Astrocyte (in vitro differentiated cells and primary cell): ENCODE measurements around the gene ARL5A. TPM values are rescaled to one million over a fixed set of nuclear protein-coding genes. Genes with fewer than 3 reads are reported as not detected.

Experiments
- DNase-seq: peaks from one replicate; pipeline ENCODE4 v3.0.0-alpha.2; 2010; ENCODE audit warnings: low read depth
- FAIRE-seq: peaks from 2 replicates; lab custom pipeline; 2011; peaks lifted over from hg19 to GRCh38; lab: Jason Lieb, UNC
- H2AFZ ChIP-seq: 2 replicates; pipeline ENCODE4 v1.6.0; 2012; ENCODE audit warnings: low read depth, low read length, inconsistent platforms
- H3K27ac ChIP-seq: 2 replicates; pipeline ENCODE4 v1.5.1; 2011; ENCODE audit warnings: low read depth, low read length, inconsistent platforms
- H3K27me3 ChIP-seq: 2 replicates; pipeline ENCODE4 v1.6.0; 2011; ENCODE audit warnings: low read length, inconsistent platforms; ENCODE audit not compliant: insufficient read depth
- H3K36me3 ChIP-seq: 2 replicates; pipeline ENCODE4 v1.5.1; 2011; ENCODE audit warnings: low read length, inconsistent platforms; ENCODE audit not compliant: insufficient read depth
- H3K4me1 ChIP-seq: 2 replicates; pipeline ENCODE4 v1.5.1; 2011; ENCODE audit warnings: low read length, inconsistent platforms; ENCODE audit not compliant: insufficient read depth
- H3K4me2 ChIP-seq: 2 replicates; pipeline ENCODE4 v1.6.0; 2012; ENCODE audit warnings: low read length, inconsistent platforms
- H3K4me3 ChIP-seq: 2 replicates; pipeline ENCODE4 v1.5.1; 2011; ENCODE audit warnings: low read depth, mild to moderate bottlenecking, low read length, inconsistent platforms; ENCODE audit not compliant: insufficient read depth
- H3K79me2 ChIP-seq: 2 replicates; pipeline ENCODE4 v1.6.0; 2012; ENCODE audit warnings: mild to moderate bottlenecking, low read length, inconsistent platforms; ENCODE audit not compliant: insufficient read depth
- H3K9ac ChIP-seq: 2 replicates; pipeline ENCODE4 v1.6.0; 2012; ENCODE audit warnings: mild to moderate bottlenecking, low read length, inconsistent platforms
- H3K9me3 ChIP-seq: 2 replicates; pipeline ENCODE4 v1.5.1; 2012; ENCODE audit warnings: low read depth, mild to moderate bottlenecking, low read length, inconsistent platforms; ENCODE audit not compliant: insufficient read depth
- H4K20me1 ChIP-seq: 2 replicates; pipeline ENCODE4 v1.6.0; 2012; ENCODE audit warnings: low read length, inconsistent platforms; ENCODE audit not compliant: insufficient read depth
- H3K27ac Mint-ChIP-seq: one replicate; pipeline ENCODE4 v1.8.0; 2021; ENCODE audit warnings: mild to moderate bottlenecking, mixed read lengths; ENCODE audit not compliant: unreplicated experiment
- H3K27me3 Mint-ChIP-seq: one replicate; pipeline ENCODE4 v1.8.0; 2021; ENCODE audit warnings: low read depth, mixed read lengths; ENCODE audit not compliant: unreplicated experiment
- H3K36me3 Mint-ChIP-seq: one replicate; pipeline ENCODE4 v1.8.0; 2021; ENCODE audit warnings: low read depth, mixed read lengths; ENCODE audit not compliant: unreplicated experiment
- H3K4me1 Mint-ChIP-seq: one replicate; pipeline ENCODE4 v1.8.0; 2021; ENCODE audit warnings: low read depth, mixed read lengths; ENCODE audit not compliant: unreplicated experiment
- H3K4me3 Mint-ChIP-seq: one replicate; pipeline ENCODE4 v1.8.0; 2021; ENCODE audit warnings: mild to moderate bottlenecking, moderate library complexity, mixed read lengths; ENCODE audit not compliant: unreplicated experiment
- H3K9me3 Mint-ChIP-seq: one replicate; pipeline ENCODE4 v1.8.0; 2021; ENCODE audit warnings: mild to moderate bottlenecking, mixed read lengths; ENCODE audit not compliant: unreplicated experiment
- CTCF ChIP-seq: IDR thresholded peaks from 2 replicates; pipeline ENCODE4 v1.5.1; 2011; ENCODE audit warnings: low read depth, mild to moderate bottlenecking, inconsistent platforms, low read length, moderate library complexity; ENCODE audit not compliant: insufficient read depth
- EZH2 ChIP-seq: IDR thresholded peaks from 2 replicates; pipeline ENCODE4 v1.6.1; 2012; ENCODE audit warnings: mild to moderate bottlenecking, low read length, inconsistent platforms; ENCODE audit not compliant: insufficient read depth
- total RNA-seq: library from RNA; stranded (reverse); gene quantifications from 2 replicates; pipeline ENCODE4 v1.2.1, GENCODE V29; 2021

ARL5A gene
- total RNA-seq, 1 donor from 2014 or later: 69.7 TPM

- H3K27me3 Mint-ChIP-seq: no peaks in the 10 kb centered on the region
- H3K4me1 Mint-ChIP-seq: peaks cover 4% of the 10 kb centered on the region
- Histone ChIP-seq H4K20me1 (peaks cover 13% of the 10 kb centered on the region), H3K4me3 (no peak overlapping the region), H3K27ac (no peak overlapping the region), H3K9ac (no peak overlapping the region), H3K9me3 (no peaks in the 10 kb centered on the region), H3K4me2 (no peak overlapping the region), H2AFZ (no peak overlapping the region), H3K36me3 (peaks cover 28% of the 10 kb centered on the region), H3K27me3 (no peaks in the 10 kb centered on the region), H3K79me2 (no peaks in the 10 kb centered on the region), H3K4me1 (no peaks in the 10 kb centered on the region)
- FAIRE-seq (no peak), DNase-seq (no peak)
- TF ChIP-seq EZH2: no peak
- no peak for TF ChIP-seq CTCF
- H3K4me3 Mint-ChIP-seq: no peak overlapping the region
- peaks cover 5% of the 10 kb centered on the region for H3K36me3 Mint-ChIP-seq
- no peak overlapping the region for H3K27ac Mint-ChIP-seq
- no peaks in the 10 kb centered on the region for H3K9me3 Mint-ChIP-seq
Observed at GRCh38 chr2:151802315-151802714, 25.9 kb downstream of the ARL5A start.

- Histone ChIP-seq H4K20me1 (no peaks in the 10 kb centered on the region), H3K27ac (no peak overlapping the region), H3K79me2 (no peaks in the 10 kb centered on the region), H3K9ac (no peak overlapping the region), H2AFZ (no peak overlapping the region), H3K27me3 (no peaks in the 10 kb centered on the region), H3K4me2 (no peak overlapping the region), H3K4me3 (no peak overlapping the region), H3K9me3 (no peaks in the 10 kb centered on the region), H3K4me1 (no peaks in the 10 kb centered on the region), H3K36me3 (peaks cover 12% of the 10 kb centered on the region)
- DNase-seq: no peak
- Mint-ChIP-seq H3K9me3 (no peaks in the 10 kb centered on the region), H3K27ac (no peak overlapping the region), H3K27me3 (no peaks in the 10 kb centered on the region), H3K4me1 (peaks cover 22% of the 10 kb centered on the region), H3K36me3 (peaks cover 5% of the 10 kb centered on the region), H3K4me3 (no peak overlapping the region)
- FAIRE-seq: no peak
- TF ChIP-seq EZH2: no peak
- no peak for TF ChIP-seq CTCF
Observed at GRCh38 chr2:151799886-151800292, 28.3 kb downstream of the ARL5A start.

GRCh38 chr2:151796774-151797173 lies 31.4 kb downstream of the ARL5A start:
- Histone ChIP-seq H3K27ac (no peak overlapping the region), H3K4me2 (no peak overlapping the region), H2AFZ (no peak overlapping the region), H3K4me1 (no peaks in the 10 kb centered on the region), H3K36me3 (peaks cover 13% of the 10 kb centered on the region), H3K27me3 (no peaks in the 10 kb centered on the region), H3K9ac (no peak overlapping the region), H3K9me3 (no peaks in the 10 kb centered on the region), H3K4me3 (no peak overlapping the region), H4K20me1 (no peaks in the 10 kb centered on the region), H3K79me2 (no peaks in the 10 kb centered on the region)
- Mint-ChIP-seq H3K36me3 (peaks cover 6% of the 10 kb centered on the region), H3K27me3 (no peaks in the 10 kb centered on the region), H3K4me3 (no peak overlapping the region), H3K9me3 (no peaks in the 10 kb centered on the region), H3K27ac (no peak overlapping the region), H3K4me1 (peaks cover 22% of the 10 kb centered on the region)
- DNase-seq (peak; percentile 18), FAIRE-seq (no peak)
- TF ChIP-seq EZH2 (no peak), CTCF (no peak)
